H9 (cell line): ENCODE measurements around the gene PRKAR2A. TPM values are rescaled to one million over a fixed set of nuclear protein-coding genes. Genes with fewer than 3 reads are reported as not detected.
"Not testable (repeated sequence)": the region's sequence is repeated elsewhere in the genome, so short reads cannot be mapped to it uniquely, and the experiment has no call there.

Experiments used
- DNase-seq: peaks from one replicate; pipeline ENCODE4 v3.0.0-alpha.2; 2017
- H2AFZ ChIP-seq: one replicate; pipeline ENCODE4 v1.6.1; 2013; ENCODE audit warnings: mild to moderate bottlenecking, low read length, control low read depth, moderate library complexity
- H2AK5ac ChIP-seq: 2 replicates; pipeline ENCODE4 v1.6.1; 2013; ENCODE audit warnings: low read length, control low read depth, mixed read lengths; ENCODE audit not compliant: insufficient read length
- H2BK120ac ChIP-seq: one replicate; pipeline ENCODE4 v1.6.1; 2013; ENCODE audit warnings: low read depth, mild to moderate bottlenecking, low read length, control low read depth, inconsistent platforms; ENCODE audit not compliant: poor library complexity, severe bottlenecking
- H2BK12ac ChIP-seq: 2 replicates; pipeline ENCODE4 v1.6.1; 2013; ENCODE audit warnings: low read length, control low read depth, mixed read lengths, low read depth; ENCODE audit not compliant: insufficient read length
- H2BK15ac ChIP-seq: 2 replicates; pipeline ENCODE4 v1.6.1; 2013; ENCODE audit warnings: low read depth, low read length, control low read depth
- H2BK20ac ChIP-seq: one replicate; pipeline ENCODE4 v1.6.1; 2013; ENCODE audit warnings: low read depth, mild to moderate bottlenecking, low read length, control low read depth, inconsistent platforms; ENCODE audit not compliant: poor library complexity, severe bottlenecking
- H2BK5ac ChIP-seq: 2 replicates; pipeline ENCODE4 v1.6.1; 2013; ENCODE audit warnings: low read length, control low read depth, mixed read lengths; ENCODE audit not compliant: insufficient read length
- H3K14ac ChIP-seq: 2 replicates; pipeline ENCODE4 v1.6.1; 2013; ENCODE audit warnings: low read length, control low read depth; ENCODE audit not compliant: insufficient read depth
- H3K18ac ChIP-seq: 2 replicates; pipeline ENCODE4 v1.6.1; 2013; ENCODE audit warnings: low read depth, mild to moderate bottlenecking, mixed read lengths, low read length, control low read depth; ENCODE audit not compliant: insufficient read length
- H3K23ac ChIP-seq: 2 replicates; pipeline ENCODE4 v1.6.1; 2013; ENCODE audit warnings: low read length, control low read depth, mixed read lengths, low read depth; ENCODE audit not compliant: insufficient read length
- H3K23me2 ChIP-seq: 2 replicates; pipeline ENCODE4 v1.6.1; 2013; ENCODE audit warnings: low read depth, mild to moderate bottlenecking, mixed read lengths, low read length, control low read depth; ENCODE audit not compliant: insufficient read length, poor library complexity, severe bottlenecking
- H3K27ac ChIP-seq: 2 replicates; pipeline ENCODE4 v1.5.1; 2013; ENCODE audit warnings: low read length, control low read depth, mixed read lengths, low read depth; ENCODE audit not compliant: insufficient read length
- H3K27me3 ChIP-seq: 2 replicates; pipeline ENCODE4 v1.6.1; 2013; ENCODE audit warnings: low read length, control low read depth, inconsistent platforms; ENCODE audit not compliant: insufficient read depth
- H3K4ac ChIP-seq: 2 replicates; pipeline ENCODE4 v1.6.1; 2013; ENCODE audit warnings: low read depth, mild to moderate bottlenecking, control low read depth, inconsistent platforms, low read length, moderate library complexity
- H3K4me1 ChIP-seq: 2 replicates; pipeline ENCODE4 v1.6.1; 2013; ENCODE audit warnings: low read length, control low read depth, inconsistent platforms; ENCODE audit not compliant: insufficient read depth
- H3K4me2 ChIP-seq: 2 replicates; pipeline ENCODE4 v1.6.1; 2013; ENCODE audit warnings: low read length, control low read depth, mixed read lengths; ENCODE audit not compliant: insufficient read length, insufficient read depth
- H3K56ac ChIP-seq: 2 replicates; pipeline ENCODE4 v1.6.1; 2013; ENCODE audit warnings: low read depth, mild to moderate bottlenecking, mixed read lengths, low read length, control low read depth; ENCODE audit not compliant: insufficient read length
- H3K79me1 ChIP-seq: 2 replicates; pipeline ENCODE4 v1.6.1; 2013; ENCODE audit warnings: low read depth, mild to moderate bottlenecking, moderate library complexity, low read length, control low read depth, inconsistent platforms; ENCODE audit not compliant: insufficient read depth, poor library complexity, severe bottlenecking
- H3K79me2 ChIP-seq: 2 replicates; pipeline ENCODE4 v1.6.1; 2013; ENCODE audit warnings: low read length, control low read depth, inconsistent platforms; ENCODE audit not compliant: insufficient read depth
- H3K9ac ChIP-seq: 2 replicates; pipeline ENCODE4 v1.6.1; 2013; ENCODE audit warnings: low read length, control low read depth, mixed read lengths; ENCODE audit not compliant: insufficient read length; ENCODE audit errors: extremely low read depth
- H3K9me3 ChIP-seq: one replicate; pipeline ENCODE4 v1.6.1; 2013; ENCODE audit warnings: low read depth, low read length, inconsistent platforms; ENCODE audit not compliant: control insufficient read depth
- H3T11ph ChIP-seq: one replicate; pipeline ENCODE4 v1.6.1; 2013; ENCODE audit warnings: mild to moderate bottlenecking, low read length, control low read depth, inconsistent platforms
- H4K20me1 ChIP-seq: one replicate; pipeline ENCODE4 v1.6.1; 2013; ENCODE audit not compliant: control insufficient read depth, insufficient read length, insufficient read depth
- H4K5ac ChIP-seq: 2 replicates; pipeline ENCODE4 v1.6.1; 2013; ENCODE audit warnings: low read depth, mild to moderate bottlenecking, mixed read lengths, low read length, control low read depth; ENCODE audit not compliant: insufficient read length
- H4K8ac ChIP-seq: replicated peaks from 2 replicates; pipeline ENCODE4 v1.6.1; 2013; ENCODE audit warnings: low read length, control low read depth, mixed read lengths, low read depth; ENCODE audit not compliant: insufficient read length
- H4K91ac ChIP-seq: 2 replicates; pipeline ENCODE4 v1.6.1; 2013; ENCODE audit warnings: low read depth, mild to moderate bottlenecking, moderate library complexity, mixed read lengths, low read length, control low read depth; ENCODE audit not compliant: insufficient read length
- H3K27ac Mint-ChIP-seq, 3 experiments: 2 replicates in 2 of 3; 3 replicates in 1 of 3; pipeline ENCODE4 v1.8.0; 2020 to 2021; ENCODE audit warnings: mixed read lengths in 3 of 3, mild to moderate bottlenecking in 1 of 3, moderate library complexity in 1 of 3
- H3K27me3 Mint-ChIP-seq: 2 replicates; pipeline ENCODE4 v1.8.0; 2021; ENCODE audit warnings: low read depth, mild to moderate bottlenecking, moderate library complexity, mixed read lengths
- H3K36me3 Mint-ChIP-seq, 3 experiments: 2 replicates in 2 of 3; 3 replicates in 1 of 3; pipeline ENCODE4 v1.8.0; 2020 to 2021; ENCODE audit warnings: low read depth in 3 of 3, mixed read lengths in 3 of 3; ENCODE audit not compliant: insufficient read depth in 1 of 3
- H3K4me1 Mint-ChIP-seq, 2 experiments: 2 replicates each; pipeline ENCODE4 v1.8.0; 2020; ENCODE audit warnings: mixed read lengths in 2 of 2
- H3K4me3 Mint-ChIP-seq, 2 experiments: 2 replicates in 1 of 2; 3 replicates in 1 of 2; pipeline ENCODE4 v1.8.0; 2020 to 2021; ENCODE audit warnings: mild to moderate bottlenecking in 2 of 2, mixed read lengths in 2 of 2, moderate library complexity in 1 of 2
- H3K9me3 Mint-ChIP-seq, 2 experiments: 2 replicates in 1 of 2; 3 replicates in 1 of 2; pipeline ENCODE4 v1.8.0; 2020; ENCODE audit warnings: mild to moderate bottlenecking in 2 of 2, mixed read lengths in 2 of 2, moderate library complexity in 1 of 2
- CTCF ChIP-seq: fragments of 200-600 bp; sonication (generic); conservative IDR thresholded peaks from 3 replicates; pipeline ENCODE4 v1.8.0; 2021; ENCODE audit warnings: antibody characterized with exemption, mild to moderate bottlenecking
- WGBS: extraction: QIAGEN DNeasy Blood & Tissue Kit; methylation state at CpG from one replicate; pipeline ENCODE4 v1.1.7; 2013; ENCODE audit warnings: missing lambda C conversion rate, low lambda C conversion rate, mixed read lengths; ENCODE audit not compliant: insufficient read length; ENCODE audit errors: extremely low coverage; 5-methylcytosine and 5-hydroxymethylcytosine counted together
- total RNA-seq: library from RNA; stranded (reverse); gene quantifications from 2 replicates; pipeline ENCODE4 v1.2.1, GENCODE V29; 2021

The PRKAR2A gene
- total RNA-seq, 1 experiment from 2014 or later, result 39.1 TPM

GRCh38 chr3:48804930-48805329, 42.7 kb downstream of the PRKAR2A start:
- Histone ChIP-seq H2BK120ac (no peak overlapping the region), H3K4me2 (no peak overlapping the region), H3K27ac (no peak overlapping the region), H3K4ac (no peak overlapping the region), H3K79me2 (no peaks in the 10 kb centered on the region), H3T11ph (no peak overlapping the region), H2AFZ (no peak overlapping the region), H3K56ac (no peak overlapping the region), H4K8ac (no peak overlapping the region), H3K14ac (no peak overlapping the region), H4K20me1 (no peaks in the 10 kb centered on the region), H3K18ac (no peak overlapping the region), H4K91ac (no peak overlapping the region), H2BK5ac (no peak overlapping the region), H2BK15ac (no peak overlapping the region), H3K79me1 (no peaks in the 10 kb centered on the region), H3K4me1 (no peaks in the 10 kb centered on the region), H2BK12ac (no peak overlapping the region), H3K23ac (no peak overlapping the region), H3K23me2 (no peaks in the 10 kb centered on the region), H3K9ac (no peak overlapping the region), H2AK5ac (no peak overlapping the region), H4K5ac (no peak overlapping the region), H2BK20ac (no peak overlapping the region), H3K9me3 (no peaks in the 10 kb centered on the region), H3K27me3 (no peaks in the 10 kb centered on the region)
- H3K9me3 Mint-ChIP-seq, result no peaks in the 10 kb centered on the region
- no peak overlapping the region for H3K4me3 Mint-ChIP-seq
- WGBS, result no CpG with 5 or more reads among the region's 4 CpGs
- no peak for DNase-seq
- no peak for TF ChIP-seq CTCF
- H3K4me1 Mint-ChIP-seq, result peaks cover 12 to 17% of the 10 kb centered on the region in 2 experiments
- H3K27ac Mint-ChIP-seq, result no peak overlapping the region; a peak in 1 of 7 replicates
- no peaks in the 10 kb centered on the region for H3K27me3 Mint-ChIP-seq
- no peaks in the 10 kb centered on the region; a peak in 1 of 7 replicates for H3K36me3 Mint-ChIP-seq

- H3K27me3 ChIP-seq, H4K20me1 ChIP-seq, H3K23ac ChIP-seq, H2AK5ac ChIP-seq, H2BK20ac ChIP-seq, H3K18ac ChIP-seq, H3K9ac ChIP-seq, H2BK12ac ChIP-seq, H2BK15ac ChIP-seq, H2AFZ ChIP-seq, H3K79me2 ChIP-seq, H3K14ac ChIP-seq, H3K36me3 Mint-ChIP-seq, DNase-seq, H3K27ac Mint-ChIP-seq, H3K56ac ChIP-seq, H3K4ac ChIP-seq, H3K23me2 ChIP-seq, H4K8ac ChIP-seq, H4K91ac ChIP-seq, H2BK5ac ChIP-seq, H3K4me3 Mint-ChIP-seq, H3T11ph ChIP-seq, H3K4me1 Mint-ChIP-seq, H3K9me3 Mint-ChIP-seq, H3K9me3 ChIP-seq, H4K5ac ChIP-seq, H2BK120ac ChIP-seq, H3K4me1 ChIP-seq, H3K27me3 Mint-ChIP-seq, H3K27ac ChIP-seq, H3K4me2 ChIP-seq, H3K79me1 ChIP-seq: not testable (repeated sequence)
- no CpG with 5 or more reads among the region's 12 CpGs for WGBS
These were observed 46.8 kb downstream of the PRKAR2A start for GRCh38 chr3:48800831-48801230.
